GM11168 (cell line): ENCODE data around the gene RBP4.

Source experiments
- in situ Hi-C: fragments of 300-500 bp; cut with MboI; formaldehyde crosslinking; loops from one replicate; pipeline ENCODE4 v1.12.0; 2022; ENCODE audit warnings: low sequenced_read_pairs; ENCODE audit not compliant: unreplicated experiment

Gene RBP4

DNA sequence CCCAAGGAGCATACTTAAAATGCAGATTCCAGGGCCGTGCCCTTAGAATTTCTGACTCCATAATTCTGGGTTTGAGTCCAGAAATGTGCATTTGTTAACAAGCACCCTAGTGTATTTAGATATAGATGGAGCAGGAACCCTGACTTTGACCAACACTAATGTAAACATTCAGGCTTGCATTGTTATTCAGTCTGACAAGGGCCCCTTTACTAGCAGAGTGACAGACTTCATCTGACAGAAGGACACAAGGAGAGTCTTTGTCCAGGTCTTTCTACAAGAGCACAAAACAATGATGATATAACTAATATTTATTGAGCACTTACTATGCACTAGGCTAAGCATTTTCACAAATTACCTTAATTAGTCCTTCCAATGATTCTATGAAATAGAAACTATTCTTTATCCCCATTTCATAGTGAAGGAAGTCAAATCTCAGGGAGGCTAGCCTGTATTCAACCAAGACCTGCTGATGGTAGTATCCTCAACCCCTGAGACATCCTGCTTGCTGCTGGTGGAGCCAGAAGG is 3.9 kb downstream of the RBP4 start:
- in situ Hi-C loops, result no loop called here

DNA sequence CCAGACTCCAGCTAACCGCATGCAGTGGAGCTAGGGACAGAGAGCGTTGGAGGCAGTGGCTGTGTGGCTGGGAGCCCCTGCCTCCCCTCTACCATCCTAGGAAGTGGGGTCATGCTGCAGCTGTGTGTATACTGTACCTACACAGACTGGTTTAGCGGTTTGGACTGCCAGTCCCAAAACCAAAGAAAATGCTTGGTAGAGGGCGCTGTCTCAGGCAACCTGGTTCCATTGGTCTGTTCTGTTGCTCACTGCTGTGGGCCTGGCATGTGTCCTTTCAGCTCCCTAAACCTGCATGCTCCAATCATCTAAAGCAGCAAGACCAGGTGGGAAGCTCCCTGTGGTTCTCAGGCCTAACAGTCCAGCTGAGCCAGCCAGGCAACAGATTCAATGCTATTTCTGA is 4.5 kb downstream of the RBP4 start:
- in situ Hi-C loops, result no loop called here

DNA sequence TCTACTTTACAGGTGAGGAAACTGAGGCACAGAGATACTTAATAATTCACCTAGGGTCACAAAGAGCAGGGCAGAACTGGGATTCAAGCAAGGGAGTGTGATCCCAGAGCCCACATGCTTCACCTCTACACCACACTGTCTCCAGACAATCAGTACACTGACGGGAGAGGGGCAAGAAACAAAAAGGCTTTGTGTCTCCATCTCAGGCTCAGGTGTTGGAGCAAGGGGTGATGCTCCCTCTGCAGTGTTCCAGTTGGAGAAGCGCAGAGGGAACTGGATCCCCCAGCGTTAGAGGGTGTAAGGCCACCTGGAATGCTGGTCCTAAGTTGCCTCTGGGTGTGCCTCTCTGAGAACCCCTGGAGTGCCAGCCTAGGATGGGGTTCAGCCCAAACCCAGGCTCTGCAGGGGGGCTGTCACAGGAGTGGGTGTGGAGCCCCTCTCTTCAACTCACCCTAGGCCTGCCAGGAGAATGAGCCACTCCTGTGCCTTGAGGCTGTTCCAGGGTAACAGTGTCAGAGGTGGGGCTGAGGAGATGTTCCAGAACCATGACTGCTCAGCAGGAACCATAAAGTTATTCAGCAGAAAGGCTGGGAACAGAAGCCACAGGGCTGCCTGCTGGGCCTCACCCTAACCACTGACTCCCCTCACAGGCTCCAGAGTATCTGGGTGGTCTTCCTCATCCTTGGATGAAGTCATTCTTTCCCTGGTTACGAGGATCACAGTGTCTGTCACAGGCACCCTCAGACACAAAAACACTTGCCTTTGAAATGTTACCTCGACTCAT is 5.5 kb downstream of the RBP4 start:
- in situ Hi-C loops, result no loop called here

DNA sequence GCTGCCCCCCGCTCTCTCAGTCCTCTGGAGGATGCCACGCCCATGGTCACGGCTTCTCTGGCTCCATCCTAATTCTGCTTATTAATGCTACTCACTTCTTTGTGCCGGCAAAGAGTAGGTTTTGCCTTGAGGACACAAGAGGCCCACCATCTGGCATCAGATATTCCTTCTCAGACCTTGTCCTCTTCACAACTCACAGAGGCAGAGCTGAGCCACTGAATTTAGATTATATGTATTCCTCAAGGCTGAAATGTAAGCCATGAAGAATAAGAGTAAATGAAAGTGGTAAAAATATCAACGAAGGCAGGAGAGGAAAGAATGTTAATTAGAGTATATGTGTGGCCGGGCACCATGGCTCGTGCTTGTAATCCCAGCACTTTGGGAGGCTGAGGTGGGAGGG is 6.5 kb downstream of the RBP4 start:
- in situ Hi-C loops, result no loop called here

DNA sequence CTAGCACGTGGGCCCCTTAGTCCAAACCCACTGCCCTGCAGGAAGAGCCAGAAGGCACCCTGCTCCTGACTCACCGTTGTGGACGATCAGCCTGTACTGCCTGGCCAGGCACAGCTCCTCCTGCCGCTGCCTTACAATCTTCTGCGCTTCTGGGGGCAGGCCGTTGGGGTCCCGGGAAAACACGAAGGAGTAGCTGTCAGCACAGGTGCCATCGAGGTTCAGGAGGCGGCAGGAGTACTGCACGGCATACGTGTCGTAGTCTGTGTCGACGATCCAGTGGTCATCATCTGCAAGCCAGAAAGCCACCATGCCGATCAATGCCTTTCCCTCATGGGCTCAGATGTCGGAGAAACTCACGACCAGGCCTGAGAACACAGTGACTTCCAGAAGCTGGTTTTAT is 7.3 kb downstream of the RBP4 start:
- in situ Hi-C loops, result no loop called here

DNA sequence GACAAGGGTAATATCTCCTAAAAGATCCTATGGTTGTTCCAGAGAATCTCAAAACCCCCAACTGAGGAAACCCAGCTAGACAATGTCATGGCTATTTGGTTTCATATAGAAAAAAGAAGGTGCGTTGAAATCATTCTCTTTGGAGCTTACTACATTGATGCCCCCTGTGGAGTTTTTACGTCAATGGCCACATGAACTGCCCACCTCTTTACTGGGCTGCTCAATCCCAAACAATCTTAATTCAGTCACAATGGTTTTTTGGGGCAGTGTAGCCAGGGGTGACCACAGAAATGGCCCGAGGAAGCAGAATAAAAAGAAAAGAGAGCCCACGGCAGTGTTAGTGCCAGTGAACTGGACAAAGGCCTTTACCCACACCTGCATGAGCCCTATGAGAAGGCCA is 7.8 kb downstream of the RBP4 start:
- in situ Hi-C loops, result no loop called here

DNA sequence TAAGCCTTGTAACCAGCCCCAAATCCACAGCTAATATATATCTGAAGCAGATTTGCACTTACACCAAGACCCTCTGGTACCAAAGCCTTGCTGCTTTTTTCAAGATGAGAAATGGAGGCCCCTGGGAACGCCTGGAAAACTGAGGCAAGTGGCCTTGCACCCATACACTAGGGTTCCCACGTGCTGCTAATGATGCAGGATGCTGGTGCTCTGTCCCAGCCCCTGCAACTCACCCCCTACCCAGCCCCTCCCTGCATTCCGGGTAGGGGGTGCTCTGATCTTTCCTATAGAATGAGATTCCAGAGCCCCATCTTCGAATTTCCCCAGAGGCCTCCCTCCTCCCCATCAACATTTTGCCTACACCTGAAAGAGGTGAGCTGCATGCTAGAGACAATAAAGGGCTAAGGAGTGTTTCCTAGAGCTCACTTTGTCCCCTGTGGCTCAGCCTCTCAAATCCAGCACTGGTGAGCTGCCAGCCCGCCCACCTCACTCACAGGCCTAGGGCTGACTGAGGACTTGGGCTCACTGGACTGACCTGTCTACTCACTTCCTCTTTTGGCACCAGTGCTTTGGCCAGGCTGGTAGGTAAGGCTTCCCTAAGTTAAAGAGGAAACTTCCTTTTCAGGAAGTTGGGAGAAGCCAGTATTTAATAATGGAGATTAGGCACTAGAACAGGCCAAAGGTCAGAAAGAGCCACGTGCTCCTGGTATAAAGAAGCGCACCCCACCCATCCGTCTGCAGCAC is 9.8 kb downstream of the RBP4 start:
- in situ Hi-C loops, result no loop called here

DNA sequence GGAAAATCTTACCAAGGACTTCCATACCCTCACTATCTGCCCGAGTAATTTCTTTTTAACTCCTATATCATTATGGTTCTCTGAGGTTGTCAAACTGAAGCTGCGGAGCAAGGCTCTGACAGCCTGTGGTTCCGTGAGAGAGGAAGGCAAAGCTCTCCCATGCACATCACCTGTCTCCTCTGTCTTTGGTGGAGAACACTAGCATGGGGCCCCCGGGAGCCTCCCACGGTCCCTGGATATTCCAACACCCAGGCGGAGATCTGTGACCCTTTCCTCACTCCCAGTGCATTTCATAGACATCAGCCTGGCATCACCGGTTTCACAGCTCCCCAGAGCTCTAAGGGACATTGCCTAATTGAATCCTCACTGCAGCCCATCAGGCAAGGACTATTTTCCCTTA is 10.4 kb downstream of the RBP4 start:
- in situ Hi-C loops, result no loop called here

DNA sequence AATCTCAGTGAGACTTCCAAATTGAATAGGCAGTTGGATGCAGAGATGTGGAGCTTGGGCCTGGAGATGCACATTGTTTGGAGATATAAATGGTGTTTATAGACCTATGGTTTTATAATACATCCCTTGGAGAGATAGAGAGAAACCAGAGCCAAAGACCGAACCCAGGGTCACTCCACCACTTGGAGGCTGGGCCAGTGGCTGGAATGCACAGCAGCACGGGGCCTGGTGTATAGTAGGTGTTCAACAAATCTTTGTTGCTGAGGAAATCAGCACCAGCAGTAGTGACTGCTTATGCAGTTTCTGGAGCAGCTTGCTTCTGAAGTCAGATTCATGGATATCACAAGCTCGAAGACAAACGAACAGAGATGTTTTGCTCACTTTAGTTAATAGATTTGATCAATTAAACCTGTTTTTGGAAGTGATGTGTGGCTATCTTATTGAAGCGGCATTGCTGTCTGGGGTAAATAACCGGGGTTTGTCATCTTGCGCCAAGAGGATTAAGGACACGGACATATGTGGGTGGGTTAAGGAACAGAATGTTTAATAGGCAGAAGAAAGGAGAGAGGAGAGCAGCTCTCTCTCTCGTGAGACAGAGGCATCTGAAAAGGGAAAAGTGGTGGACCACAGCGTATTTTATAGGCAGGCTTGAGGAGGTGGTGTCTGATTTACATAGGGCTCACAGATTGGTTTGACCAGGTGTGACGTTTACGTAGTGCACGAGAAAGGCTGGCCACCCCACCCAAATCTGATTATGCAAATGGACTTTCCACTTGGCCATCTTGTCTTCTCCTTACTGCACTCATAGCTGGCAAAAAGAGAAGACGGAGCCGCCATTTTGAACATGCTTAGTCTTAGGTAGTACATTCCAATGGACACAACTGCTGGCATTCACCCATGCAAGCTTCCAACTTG is 11.1 kb downstream of the RBP4 start:
- in situ Hi-C loops, result no loop called here

DNA sequence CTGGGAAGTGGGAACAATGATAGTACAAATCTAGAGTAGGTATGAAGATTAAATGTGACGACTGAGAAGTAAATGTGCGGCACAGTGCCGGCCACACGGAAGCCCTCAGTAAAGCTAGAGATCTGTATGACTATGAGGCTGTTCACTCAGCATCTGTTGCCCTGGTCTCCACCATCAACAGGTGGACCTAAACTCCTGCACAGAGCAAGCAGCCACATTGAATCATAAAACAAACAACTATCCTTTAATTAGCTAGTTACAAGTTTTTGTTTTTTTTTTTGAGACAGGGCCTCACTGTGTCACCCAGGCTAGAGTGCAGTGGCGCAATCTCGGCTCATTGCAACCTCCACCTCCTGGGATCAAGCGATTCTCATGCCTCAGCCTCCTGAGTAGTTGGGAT is 16.6 kb downstream of the RBP4 start:
- in situ Hi-C loops, result no loop called here

DNA sequence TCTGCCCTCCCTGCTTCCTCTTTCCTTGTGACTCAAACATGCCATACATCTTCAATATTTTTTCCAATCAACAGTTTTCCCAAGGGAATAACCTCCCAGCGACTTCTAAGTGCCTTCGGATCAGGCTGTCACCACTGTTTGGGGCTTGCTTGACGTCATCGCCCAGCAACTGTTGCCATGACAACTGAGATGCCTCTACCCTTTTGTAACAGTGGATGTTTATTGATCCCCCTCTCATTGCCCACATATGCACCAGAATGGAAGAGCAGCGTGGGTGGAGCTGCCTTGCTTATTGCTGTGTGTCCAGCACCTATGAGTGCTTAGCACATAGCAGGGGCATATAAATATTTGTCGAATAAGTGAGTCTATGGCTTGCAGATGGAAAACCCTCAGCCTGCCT is 20.2 kb downstream of the RBP4 start:
- in situ Hi-C loops, result no loop called here

DNA sequence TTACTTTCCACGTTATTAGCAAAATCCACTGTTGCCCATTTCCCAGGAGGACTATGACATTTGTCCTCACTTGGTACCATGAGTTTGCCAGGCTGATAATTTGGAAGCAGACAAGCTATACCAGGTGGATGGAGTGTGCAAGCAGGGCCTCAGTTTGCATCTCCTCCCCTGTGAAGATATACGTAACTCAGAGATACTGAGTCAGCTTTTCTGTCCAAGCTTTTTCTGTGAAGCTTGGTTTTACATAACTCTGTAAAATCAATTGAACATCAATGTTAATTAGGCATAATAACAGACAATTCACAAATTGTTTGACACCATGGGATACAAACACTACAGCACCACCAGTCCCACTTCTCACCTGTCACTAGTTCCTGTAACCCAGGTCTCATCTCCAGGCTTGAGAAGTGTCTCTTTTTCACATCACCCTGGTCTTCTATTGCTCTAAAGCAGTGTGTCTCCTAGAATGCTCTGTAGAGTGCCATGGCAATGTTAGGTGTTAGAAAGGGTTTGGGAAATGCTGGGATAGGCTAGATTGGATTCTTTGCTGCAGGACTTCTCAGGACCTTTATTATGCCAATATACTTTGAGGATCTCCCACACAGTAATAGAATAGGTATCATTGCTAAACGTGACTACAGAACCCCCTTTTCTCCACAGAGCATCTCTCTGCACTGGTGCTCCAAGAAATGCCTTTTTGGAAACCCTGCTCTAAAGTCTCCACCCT is 20.9 kb downstream of the RBP4 start:
- in situ Hi-C loops, result no loop called here

DNA sequence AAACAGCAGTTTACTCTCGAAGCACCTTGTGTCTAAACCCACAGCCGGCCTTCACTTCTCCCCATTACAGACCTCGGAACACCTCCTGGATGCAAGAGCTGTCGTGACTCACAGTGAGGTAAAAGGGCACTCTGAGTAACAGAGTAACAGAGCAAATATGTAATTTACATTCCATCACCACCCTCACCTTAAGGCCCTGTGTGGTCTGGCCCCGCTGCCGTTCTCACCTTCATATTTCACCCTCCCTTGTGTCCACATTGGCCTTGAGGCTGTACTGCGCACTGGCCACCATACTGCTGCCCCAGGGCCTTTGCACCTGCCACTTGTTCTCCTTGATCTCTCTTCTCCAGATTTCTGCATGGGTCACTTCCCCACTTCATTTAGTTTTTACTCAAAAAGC is 21.9 kb downstream of the RBP4 start:
- in situ Hi-C loops, result no loop called here

DNA sequence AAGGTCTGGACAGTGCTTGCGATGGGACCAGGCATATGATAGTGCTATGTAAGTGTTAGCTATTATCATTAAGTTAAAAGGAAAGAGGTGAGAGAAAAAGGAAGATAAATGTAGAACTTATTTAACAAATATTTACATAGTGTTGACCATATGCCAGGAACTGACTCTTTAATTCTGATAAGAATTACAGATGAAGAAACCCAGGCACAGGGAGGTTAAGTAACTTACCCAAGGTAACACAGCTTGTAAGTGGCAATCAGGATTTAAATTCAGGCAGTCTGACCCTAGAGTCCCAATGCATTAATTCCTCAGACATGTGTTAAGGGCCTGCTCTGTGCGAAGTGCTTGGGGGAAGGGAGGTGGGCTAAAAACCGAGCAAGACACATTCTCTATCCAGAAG is 23.5 kb downstream of the RBP4 start:
- in situ Hi-C loops, result no loop called here

DNA sequence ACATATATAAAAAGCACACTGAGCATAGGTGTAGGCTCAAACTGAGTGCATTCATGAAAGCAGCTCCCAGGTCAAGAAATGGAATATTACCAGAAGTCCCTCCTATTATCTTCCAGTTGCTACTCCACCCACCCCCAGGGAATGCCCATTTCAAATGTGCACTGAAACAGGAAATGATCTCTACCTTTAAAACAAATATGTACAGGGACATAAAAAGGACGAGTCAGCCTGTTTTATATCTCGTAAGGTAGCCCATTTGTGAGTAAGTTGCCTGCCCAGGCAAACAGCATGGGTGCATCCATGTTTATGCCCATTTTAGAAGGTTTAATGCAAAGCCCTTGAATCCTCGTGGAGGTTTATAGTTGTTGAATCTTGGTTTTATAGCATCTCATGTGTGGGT is 24.1 kb downstream of the RBP4 start:
- in situ Hi-C loops, result no loop called here

DNA sequence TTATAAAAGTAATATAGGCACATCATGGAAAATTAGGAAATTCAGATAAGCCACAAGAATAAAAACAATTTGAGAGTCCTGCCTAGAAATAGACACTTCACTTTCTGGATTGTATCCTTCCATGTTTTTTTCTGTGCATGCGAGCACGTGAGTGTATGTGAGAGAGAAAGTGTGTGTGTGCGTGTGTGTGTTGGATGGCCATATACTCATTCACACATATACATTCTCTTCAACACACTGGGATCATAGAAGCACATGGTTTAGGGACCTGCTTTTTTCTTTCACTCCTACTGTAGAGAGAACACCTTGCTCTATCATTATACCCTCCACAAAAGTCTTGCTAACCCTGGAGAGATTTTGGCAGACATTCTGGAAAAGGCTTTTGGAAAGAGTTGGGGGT is 27.1 kb downstream of the RBP4 start:
- in situ Hi-C loops, result loop anchor here (25.0 kb wide), 1 partner anchor 288 kb away; no protein-coding TSS in a partner anchor

DNA sequence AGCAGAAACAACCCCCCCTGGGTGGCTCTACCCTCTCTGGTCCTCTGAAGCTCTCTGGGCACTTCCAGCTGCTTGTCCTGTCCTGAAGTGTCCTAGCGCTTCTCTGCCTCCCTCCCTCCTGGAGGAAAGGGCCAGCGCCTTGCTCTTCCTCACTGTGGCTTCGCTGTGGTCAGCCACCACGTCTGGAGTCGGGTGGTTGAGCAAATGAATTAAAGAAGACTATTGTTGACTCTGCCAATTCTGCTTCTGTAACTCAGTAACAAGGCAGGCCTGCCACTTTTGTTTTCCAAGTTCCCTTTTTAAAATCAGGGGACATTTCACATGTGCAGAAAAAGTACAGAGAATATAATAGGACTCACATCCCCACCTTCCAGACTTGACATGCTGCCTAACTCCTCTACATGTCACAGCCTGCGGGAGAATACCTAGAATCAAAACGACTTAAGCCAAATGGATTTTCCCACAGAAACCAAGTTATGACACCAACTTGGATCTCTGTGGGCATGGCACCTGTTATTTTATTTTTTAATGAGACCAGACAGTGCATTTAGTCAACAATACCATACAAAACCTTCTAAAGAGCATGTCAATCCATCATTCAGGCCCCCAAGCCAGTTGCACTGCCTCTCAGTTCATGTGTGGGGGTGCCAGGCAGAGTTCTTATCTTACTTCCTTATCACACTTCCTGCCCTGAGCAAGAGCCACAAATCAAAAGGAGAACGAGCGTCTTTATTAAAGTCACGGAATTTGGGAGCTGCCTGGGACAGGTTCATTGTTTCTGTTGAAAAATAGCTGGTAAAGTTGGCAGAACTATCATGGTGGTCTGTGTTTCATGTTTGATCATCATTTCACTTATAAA is 27.8 kb downstream of the RBP4 start:
- in situ Hi-C loops, result loop anchor here (25.0 kb wide), 1 partner anchor 289 kb away; no protein-coding TSS in a partner anchor

DNA sequence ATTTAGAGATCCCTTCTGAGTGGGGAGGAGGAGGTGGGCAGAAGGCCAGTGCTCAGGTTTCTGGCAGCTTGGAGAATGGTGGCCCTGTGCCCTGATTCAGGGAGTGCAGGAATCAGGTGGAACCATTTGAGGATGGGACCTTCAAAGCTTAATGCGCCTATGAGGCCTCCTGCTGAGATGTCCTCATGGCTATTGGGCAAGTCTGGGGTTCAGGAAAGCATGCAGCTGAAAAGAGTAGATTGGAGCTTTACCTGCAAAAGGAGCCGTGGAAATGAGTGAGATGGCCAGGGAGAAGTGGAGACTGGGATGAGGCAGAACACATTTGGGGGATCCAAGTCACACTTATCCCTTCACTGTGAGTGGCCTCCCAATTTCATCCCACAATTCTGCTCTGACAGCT is 28.4 kb downstream of the RBP4 start:
- in situ Hi-C loops, result loop anchor here (25.0 kb wide), 1 partner anchor 290 kb away; no protein-coding TSS in a partner anchor

DNA sequence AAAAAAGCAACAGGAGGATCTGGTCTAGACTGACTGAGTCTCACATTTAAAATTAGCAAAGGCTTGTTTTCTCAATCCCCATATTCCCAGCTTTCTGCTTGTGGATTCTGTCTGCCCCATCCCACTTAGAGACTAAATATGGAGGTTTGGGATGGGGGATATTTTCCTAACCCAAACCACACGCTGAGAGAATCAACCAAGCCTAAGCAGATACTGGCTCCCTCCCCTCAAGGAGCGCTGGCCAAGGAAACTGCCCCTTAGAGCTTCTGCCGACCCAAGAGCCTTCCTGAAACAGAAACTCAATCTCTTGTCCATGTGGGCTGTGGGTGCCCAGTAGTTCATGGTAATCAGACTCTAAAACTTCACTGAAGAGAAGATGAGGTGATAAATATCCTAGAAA is 30.7 kb downstream of the RBP4 start:
- in situ Hi-C loops, result loop anchor here (25.0 kb wide), 1 partner anchor 292 kb away; no protein-coding TSS in a partner anchor
